HG02938 (cell line): ENCODE measurements around the gene TPK1.

Experiments
- ATAC-seq: cut with Tn5 transposase; IDR thresholded peaks from one replicate; pipeline ENCODE4 v1.9.1; 2021; ENCODE audit warnings: mild to moderate bottlenecking, moderate library complexity; ENCODE audit not compliant: unreplicated experiment

The TPK1 gene

DNA sequence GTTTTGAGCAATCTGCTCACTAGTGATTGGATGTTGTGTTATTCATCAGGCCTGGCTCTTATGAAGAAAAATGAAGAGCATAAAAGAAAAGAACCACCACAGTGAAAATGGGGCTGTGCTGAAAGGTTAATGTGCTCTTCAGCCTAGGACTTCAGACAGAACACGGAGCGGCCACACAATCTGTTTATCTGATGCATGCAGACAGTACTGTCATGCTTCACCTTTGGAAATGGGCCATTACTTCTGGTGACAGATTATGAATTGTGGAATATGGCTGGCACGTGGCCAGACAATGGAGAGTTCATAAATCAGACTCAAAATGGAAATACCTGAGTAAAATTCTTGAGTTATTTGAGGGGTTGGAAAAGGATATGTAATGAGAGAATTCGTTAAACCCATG, 346.3 kb downstream of the TPK1 start:
- no peak for ATAC-seq

DNA sequence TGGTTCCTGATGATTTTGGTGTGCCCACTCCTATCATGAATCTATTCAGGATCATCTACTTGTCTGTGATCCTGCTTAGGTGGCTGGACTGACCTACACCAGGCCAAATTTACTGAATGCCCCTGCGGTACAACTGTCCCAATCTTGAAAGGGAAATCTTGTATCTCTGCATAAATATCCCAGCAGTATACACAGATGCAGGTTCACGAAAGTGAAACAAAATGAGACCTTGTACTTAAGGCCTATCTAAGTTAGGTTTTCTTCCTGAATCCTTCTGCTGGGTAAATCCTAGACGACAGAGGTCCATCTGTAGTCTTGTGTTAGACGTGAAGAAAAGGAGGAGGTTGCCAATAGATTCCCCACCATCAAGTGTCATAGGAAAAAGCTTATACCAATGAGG, 346.9 kb downstream of the TPK1 start:
- no peak for ATAC-seq

DNA sequence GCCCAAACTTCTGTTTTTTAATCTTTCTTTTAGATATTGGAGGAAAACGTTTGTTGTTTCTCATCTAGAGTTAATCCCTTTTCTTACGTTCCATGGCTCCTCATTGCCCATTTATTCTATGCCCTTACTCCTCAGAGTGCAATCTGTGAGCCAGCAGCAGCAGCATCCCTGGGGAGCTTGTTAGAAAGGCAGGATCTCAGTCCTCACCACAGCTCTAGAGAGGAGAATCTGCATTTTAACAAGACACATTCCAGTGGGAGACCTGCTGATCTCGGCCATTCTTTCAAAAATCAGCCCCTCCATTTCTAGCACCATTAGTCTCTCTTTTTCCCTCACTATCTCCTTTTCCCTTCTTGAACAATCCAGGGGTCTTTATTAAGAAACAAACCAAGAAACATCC, 348.0 kb downstream of the TPK1 start:
- no peak for ATAC-seq

DNA sequence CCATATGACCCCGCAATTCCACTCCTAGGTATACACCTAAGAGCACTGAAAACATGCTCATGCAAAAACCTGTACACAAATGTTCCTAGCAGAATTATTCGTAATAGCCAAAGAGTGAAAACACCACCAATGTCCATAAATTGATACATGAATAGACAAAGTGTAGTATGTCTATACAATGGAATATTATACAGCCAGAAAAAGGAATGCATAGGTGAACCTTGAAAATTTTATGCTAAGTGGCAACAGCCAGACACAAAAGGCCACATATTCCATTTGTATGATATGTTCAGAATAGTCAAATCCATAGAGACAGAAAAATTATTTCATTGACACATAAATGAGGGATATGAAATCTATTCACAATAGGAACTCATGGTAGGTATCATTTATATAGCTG, 351.4 kb downstream of the TPK1 start:
- ATAC-seq, result no peak

DNA sequence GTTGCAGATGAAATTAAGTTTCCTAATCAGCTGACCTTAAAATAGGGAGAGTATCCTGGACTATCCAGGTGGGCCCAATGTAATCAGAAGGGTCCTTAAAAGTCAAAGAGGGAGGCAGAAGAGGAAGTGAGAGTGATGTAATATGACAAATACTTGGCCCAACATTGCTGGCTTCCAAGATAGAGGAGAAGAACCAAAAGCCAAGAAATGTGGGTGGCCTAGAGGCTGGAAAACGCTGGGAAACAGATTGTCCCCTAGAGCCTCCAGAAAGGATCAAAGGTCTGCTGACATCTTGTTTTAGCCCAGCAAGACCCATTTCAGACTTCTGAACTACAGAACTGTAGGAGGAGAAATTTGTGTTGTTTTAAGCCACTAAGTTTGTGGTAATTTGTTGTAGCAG, 352.7 kb downstream of the TPK1 start:
- ATAC-seq, result no peak

DNA sequence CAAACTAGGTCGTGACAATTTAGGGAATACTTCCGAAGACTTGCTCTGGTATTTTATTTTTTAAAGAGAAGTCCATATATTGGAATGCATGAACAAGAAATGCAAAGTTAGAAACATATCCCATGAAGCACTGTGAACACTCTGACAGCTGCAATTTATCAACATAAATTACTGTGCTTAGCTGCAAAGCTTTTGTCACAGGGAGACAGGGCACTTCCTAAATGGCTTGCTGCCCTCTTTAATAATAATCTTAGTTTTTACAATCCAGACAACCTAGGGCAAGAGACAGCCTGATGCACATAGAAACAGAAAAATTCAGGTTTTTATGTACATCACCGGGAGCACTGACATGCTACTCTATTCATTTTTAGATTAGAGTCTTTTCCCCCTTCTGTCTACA, 354.0 kb downstream of the TPK1 start:
- ATAC-seq, result no peak

DNA sequence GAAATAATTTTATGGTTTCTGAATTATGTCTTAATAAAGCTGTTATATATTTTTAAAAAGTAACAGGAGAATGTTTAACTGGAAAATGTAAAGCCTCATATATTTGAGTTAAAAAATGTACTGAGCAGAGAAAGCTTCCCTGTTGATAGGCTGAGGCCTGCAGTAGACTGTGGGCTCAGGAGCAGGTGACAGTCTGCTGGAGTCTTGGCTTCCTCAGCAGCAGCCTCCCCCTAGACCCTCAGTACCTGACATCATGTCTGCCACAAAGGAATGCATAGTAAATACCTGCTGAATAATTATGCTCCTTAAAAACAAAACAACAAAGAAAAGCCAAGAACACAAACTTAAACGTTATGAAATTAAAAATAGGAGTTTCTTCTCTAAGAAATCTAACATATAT, 358.5 kb downstream of the TPK1 start:
- no peak for ATAC-seq

DNA sequence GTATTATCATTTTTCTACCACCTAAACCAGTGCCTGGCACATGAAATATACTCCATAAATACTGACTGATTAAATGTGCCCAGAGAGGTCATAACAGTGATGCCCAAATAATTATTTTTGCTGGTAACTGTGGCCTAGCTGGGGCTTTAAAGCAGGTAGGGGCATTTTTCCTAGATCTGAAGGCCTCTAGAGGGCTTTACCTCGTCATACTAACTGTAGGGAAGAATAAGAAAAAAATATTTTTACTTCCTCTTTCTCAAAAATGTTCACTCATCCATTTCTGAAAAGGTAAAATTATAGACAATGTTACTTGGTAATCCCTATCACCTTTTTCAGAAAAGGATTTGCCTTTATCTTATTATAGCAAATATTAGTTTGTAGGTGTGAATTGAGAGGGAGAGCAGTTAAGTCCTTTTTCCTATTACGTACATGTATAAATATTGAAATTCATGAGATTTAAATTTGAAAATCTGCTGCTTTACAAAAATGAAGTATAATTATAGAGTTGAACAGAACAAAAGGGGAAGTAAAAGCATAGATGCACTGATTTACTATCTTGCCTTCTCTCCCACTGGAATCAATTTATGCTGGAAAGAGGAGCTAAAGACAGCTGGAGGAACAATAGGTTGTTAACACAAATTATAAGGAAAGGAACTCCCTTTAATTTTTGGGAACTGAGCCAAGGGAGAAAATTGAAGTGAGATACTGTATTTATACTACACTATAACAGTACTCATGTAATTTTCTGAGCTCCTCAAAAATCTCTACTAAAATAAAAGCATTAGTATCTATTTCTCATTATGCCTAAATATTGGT, 360.8 kb downstream of the TPK1 start:
- ATAC-seq, result no peak

DNA sequence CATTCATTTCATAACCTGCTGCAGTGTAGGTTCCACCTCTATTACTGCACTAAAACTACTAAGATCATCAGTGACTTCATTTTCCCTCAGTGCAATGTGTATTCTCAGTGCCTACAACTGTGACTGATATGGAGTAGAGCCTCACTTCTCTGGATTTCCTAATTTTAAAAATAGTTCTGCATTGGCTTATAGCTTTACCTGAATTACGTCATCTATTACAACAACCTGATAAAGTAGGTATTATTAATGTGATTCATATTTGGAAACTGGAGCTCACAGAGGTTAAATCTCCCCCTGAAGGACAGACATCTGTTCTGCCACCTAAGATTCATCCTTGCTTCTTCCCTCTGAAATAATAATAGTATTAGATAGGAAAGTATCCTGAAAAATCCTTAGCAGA, 361.5 kb downstream of the TPK1 start:
- no peak for ATAC-seq

DNA sequence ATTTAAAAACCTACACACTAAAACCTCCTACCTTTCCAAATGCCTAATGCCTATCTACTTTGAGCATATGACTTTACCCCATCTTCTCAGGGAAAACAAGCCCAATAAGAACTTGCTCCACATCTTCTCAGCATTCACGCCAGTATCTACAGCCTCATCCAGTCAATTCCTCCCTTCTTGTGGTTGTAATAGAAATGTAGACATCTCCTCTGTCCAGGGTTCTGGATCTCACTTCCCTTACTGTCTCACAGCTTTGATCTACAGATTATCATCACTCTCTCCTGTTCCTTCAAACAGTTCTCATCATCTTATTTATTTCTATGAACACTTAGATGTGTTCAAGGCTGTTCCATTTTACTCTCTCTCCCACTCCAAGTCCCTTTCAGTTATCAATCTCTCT, 361.9 kb downstream of the TPK1 start:
- no peak for ATAC-seq

DNA sequence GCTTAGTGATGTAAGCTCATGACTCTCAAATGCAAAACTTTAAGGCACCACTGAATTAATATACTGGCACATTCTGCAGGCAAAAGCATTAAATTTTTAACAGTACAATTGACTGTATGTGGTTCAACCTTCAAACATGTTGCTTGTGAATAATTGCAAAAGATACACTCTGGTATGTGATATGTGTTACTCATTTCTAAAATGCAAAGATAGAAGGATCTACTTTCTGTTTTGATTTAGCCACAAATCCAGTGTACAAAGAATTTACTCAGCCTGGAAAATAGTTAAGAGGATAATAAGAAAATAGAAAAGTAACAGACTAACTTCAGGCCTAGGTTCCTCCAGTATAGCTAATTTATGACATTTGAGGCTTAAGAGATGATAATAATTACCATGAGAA, 365.8 kb downstream of the TPK1 start:
- no peak for ATAC-seq

DNA sequence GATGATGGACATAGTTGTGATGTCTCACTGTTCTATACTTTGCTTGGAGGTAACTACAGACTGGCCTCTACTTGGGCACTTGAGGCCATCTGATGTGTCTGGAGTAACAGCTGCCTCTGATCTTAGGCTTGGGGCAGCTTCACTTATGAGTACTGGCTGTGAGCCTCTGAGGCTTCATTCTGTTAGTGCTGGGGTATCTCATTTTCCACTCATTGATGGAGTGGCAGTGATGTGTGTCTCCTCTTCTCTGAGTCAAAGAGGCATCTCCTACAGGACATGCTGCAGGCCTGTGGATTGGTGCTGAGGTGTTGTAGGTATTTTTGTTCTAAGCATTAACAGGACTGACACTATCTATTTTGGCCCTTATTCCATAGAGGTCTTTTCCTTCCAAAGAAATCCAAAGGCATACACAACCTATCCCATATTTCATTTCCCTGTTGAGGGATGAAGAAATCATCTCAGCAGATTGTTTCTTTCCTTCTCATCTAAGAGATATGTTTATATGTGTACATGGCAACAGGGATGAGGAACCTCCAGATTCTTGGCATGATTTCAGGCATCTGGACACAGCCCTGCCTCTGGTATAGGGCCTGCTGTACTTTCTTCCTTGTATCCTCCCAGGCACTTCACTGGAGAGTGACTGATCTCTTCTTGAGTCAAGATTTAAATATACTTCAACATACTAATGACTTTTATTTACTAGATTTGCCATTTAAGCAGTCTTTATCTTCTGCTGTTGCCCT, 366.7 kb downstream of the TPK1 start:
- no peak for ATAC-seq

DNA sequence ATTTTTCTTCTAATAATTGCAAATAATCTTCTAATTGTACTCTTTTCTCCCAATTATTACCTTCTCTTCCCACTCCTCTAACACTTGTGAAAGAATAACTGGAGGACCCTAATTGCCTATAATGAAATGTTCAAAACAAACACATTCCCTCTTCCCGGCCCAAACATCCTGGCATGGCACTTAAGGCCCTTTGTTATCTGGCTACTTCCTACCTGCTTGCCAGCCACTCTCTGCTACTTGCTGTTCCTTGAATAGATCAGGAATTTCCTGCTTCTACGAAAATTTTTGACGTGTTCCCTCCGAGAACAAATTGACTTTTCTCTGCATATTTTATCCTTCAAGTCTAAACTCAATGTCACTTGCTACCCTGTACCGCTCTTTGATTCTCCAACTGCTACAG, 376.2 kb downstream of the TPK1 start:
- ATAC-seq, result no peak

DNA sequence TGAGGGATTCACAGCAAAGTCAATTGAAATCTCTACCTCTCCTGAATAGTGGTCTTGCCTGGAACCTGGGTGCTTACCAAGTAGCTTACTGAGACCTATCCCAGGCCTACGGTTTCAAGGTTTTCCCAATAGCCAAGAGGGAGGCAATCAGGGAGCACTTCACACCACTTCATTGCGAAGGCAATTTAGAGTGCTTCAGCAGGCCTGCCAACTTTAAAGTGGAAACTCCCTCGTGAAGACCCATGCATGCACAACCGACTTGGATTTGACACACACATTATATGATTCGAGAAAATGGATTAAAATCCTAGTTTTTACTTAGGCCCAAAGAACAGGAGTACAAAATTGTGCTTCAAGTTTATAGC, 380.8 kb downstream of the TPK1 start:
- no peak for ATAC-seq

DNA sequence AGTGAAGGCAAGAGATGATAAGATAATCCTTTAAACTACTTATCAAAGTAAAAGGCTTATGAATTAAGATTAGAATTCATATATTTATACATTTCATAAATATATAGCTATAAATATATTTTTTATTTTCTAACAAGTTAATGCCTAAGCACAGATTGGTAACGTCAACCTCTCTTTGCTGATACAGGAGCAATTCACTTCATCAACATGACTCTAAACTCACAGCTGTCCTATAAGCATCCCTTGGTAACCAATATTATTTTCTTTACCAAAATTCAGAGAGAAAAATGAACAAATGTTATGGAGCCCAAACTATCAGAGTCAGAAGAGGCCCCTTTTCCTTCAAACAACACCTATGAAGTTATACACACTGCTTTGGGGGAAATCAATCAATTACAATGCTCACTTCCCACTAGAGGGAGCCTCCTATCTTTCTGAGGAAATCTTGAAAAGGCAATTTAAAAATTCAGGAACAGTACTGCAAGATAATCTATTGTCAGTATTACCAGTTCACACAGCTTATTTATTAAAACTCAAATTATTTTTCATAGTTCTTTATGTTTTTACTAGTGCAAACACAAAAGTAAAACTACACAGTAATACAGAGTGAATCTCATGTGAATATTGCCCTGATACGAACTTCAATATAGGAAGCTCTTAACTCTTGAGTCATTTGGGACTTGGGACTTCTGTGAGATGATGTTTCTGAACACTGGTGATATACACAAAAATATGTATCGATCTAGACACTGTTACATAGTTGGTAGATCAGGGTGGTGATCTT, 381.4 kb downstream of the TPK1 start:
- no peak for ATAC-seq

DNA sequence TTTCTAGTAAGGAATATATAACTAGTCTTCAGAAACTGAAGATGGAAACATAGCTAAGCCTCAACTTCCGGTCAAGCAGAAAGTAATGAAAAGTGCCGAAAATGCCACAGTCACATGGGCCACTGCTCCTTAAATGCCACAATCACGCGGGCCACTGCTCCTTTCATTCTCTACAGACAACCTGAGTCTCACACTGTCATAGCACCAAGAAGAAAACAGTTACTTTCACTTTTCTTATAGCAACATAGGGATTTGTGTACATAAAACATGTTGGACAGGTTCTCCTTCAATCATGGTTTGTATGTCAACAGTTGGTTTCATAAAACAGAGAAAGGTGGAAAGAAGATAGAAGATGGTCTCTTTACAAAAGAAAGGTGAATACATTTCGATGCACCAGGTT, 383.8 kb downstream of the TPK1 start:
- ATAC-seq, result peak; percentile 48

DNA sequence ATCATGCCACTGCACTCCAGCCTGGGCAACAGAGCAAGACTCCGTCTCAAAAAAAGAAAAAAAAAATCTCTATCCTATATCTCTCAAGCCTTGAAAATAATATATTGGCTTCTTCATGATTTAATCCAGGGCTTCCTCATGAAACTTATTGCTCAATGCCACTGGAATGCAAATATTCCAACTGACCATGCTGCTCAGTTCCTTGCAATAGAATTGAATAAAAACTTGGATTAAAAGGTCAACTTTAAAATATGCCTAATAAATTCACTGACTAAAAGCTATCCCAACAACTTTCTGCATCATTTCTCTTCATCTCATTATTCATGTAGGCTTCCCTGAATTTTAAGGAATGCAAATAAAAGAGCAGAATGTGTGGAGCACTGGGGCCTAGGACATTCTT, 390.3 kb downstream of the TPK1 start:
- no peak for ATAC-seq

DNA sequence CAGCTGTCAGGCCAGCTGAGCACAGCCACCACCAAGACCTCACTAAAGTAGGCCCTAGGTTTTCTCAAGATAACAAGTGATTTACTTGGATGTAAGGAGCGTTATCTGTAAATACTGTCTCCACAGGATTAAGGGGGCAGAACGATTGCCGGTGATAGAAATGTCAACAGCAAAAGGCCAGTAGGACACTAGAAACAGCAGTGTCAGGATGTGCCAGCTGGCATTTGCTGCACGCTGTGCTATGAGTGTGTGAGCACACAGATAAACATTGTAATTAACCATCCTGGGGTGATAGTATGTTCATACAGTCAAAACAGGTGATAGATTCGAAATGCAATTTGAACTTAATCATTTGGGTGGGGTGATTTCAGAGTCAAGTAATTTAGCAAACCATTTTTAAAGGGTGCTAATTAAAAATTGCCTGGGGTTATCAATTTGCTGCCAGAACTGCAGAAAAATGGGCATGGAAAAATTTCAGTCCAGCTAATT, 396.1 kb downstream of the TPK1 start:
- ATAC-seq, result no peak

DNA sequence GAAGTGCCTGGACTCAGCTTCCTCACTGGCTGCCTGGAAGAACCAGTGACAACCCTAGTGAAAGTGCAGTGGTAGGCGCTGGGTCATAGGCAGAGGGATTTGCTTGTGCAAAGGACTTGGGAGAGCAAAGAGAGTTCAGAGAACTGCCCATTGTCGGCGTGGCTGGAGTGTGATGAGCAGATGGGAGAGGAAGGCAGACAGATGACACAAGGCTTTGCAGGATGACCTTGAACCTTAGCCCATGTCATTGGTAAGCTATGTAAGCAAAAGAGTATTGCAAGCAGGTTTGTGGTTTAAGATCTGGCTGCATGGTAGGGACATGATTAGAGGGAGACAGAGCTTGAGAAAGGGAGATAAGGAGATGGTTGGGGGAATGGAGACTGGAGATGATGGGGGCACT, 397.1 kb downstream of the TPK1 start:
- ATAC-seq, result no peak

DNA sequence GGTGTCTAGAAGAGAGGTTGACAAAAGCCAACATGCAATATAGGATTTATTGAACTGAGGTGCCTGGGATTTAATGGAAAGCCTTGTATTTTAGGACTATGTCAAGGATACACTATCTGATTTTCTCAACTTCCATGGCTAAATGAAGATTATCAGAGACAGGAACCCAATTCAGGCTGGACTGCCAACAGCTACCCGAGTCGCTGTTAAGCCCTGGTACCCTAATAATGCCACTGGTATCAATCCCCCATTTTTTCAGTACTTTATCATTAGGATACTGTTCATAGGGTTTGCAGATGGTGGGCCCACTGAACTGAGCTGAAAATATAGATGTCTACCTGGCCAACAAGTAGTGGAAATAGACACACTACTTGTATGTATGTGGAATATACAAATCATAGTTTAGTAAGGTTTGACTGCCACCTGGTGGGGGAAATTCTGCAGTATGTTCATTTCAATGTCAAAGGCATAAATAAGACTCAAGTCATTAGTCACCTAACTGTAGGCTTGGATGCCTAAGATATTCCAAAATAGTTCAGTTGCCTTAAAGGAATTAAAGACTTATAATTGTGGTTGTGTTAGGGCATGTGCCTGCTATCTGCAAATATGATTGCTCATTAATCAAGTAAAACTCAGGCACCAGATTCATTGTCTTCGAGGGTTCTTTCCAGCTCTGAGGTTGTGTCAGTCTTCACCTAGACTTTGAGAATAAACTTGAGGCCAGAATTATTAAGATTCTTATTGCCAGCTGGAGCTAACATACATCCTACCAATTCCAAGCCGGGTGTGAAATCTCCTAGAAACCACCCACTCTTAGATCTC, 398.3 kb downstream of the TPK1 start:
- peak; percentile 68 for ATAC-seq

DNA sequence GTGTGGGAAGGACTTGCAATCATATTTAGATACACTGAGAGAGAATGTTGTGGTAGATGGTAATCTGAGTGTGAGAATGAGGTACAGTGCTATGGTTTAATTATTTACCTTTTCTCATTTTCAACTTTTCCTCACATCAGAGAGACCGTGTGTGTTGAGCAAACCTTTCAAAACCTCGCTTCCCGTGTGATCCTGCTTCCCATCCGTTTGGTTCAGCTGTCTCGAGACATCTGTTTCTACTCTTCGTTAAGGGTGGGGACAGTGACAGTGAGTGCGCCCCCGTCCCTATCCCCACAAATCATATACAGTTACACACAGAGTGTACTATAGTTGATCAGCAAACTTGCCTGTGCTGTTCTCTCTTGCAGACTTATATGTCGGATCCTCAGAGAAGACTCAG, 399.4 kb downstream of the TPK1 start:
- ATAC-seq, result no peak
